Bronchial smooth muscle cell (primary cell): ENCODE measurements around the gene B3GNT5. TPM values are rescaled to one million over a fixed set of nuclear protein-coding genes. Genes with fewer than 3 reads are reported as not detected.

Experiments
- total RNA-seq: library from RNA; depleted of rRNA; stranded (reverse); fragments of >200 nt; gene quantifications from 2 replicates; pipeline ENCODE4 v1.2.1, GENCODE V29; 2014

Gene B3GNT5, protein sequence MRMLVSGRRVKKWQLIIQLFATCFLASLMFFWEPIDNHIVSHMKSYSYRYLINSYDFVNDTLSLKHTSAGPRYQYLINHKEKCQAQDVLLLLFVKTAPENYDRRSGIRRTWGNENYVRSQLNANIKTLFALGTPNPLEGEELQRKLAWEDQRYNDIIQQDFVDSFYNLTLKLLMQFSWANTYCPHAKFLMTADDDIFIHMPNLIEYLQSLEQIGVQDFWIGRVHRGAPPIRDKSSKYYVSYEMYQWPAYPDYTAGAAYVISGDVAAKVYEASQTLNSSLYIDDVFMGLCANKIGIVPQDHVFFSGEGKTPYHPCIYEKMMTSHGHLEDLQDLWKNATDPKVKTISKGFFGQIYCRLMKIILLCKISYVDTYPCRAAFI
- total RNA-seq: 4.9 and 7.3 TPM in 2 replicates

DNA sequence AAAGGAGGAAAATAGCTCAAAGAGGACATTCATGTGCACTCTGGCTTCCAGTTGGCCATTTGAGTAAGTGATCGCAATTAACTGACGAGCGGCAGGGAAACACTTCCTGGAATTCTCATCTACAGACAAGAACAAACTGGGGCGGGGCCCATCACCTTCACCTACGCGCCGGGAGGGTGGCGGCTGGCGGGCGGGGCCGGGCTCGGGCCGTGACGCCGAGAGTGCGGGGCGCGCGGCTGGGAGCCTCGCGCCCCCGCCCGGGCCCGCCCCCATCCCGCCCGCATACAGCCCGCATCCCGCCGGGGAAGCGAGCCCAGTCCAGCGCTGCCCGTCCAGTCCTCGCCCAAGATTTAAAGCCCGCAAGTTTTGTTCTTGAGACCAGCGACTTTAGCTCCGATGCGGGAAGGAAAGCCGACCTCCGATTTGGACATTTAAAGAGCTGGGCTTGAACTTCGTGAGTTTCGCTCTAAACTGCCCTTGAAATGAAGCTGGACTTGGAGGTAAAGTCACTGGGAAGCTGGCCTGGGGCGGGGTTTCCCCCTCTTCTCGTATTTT, at the start of gene B3GNT5:
B3GNT5 (plus strand) TSS at position 281 of the 555 bp plus-strand sequence. CDS start 16,546 bp downstream, outside the sequence.

Other genes with a start within 250 kb of the B3GNT5 start
- gene MCCC1, start 153.8 kb upstream of the B3GNT5 start, total RNA-seq: 29.5 and 34.7 TPM in 2 replicates
- gene LAMP3, start 90.5 kb upstream of the B3GNT5 start, total RNA-seq: under 0.01 TPM in 2 replicates
- gene MCF2L2, start 175.4 kb downstream of the B3GNT5 start, total RNA-seq: 0.09 and 0.32 TPM in 2 replicates